Measurements from ENCODE around the gene POC1A.

POC1A gene

DNA sequence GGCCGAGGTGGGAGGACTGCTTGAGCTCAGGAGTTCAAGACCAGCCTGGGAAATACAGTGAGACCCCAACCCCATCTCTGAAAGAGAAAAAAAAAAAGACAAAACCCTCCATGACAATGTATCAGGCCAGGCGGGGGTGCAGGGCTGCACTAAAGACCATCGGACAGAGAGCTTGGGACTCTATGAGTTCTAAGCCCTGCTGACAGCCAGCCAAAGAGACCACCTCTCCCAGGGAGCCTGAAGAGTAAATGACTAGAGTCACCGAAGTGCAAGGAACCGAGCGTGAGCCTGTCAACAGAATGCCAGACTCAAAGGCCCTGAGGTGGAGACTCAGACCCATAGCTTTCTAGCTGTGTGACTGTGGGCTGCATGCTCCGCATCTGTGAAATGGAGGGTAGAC lies 12.5 kb downstream of the POC1A start:
- TF ChIP-seq, protein P1, sequence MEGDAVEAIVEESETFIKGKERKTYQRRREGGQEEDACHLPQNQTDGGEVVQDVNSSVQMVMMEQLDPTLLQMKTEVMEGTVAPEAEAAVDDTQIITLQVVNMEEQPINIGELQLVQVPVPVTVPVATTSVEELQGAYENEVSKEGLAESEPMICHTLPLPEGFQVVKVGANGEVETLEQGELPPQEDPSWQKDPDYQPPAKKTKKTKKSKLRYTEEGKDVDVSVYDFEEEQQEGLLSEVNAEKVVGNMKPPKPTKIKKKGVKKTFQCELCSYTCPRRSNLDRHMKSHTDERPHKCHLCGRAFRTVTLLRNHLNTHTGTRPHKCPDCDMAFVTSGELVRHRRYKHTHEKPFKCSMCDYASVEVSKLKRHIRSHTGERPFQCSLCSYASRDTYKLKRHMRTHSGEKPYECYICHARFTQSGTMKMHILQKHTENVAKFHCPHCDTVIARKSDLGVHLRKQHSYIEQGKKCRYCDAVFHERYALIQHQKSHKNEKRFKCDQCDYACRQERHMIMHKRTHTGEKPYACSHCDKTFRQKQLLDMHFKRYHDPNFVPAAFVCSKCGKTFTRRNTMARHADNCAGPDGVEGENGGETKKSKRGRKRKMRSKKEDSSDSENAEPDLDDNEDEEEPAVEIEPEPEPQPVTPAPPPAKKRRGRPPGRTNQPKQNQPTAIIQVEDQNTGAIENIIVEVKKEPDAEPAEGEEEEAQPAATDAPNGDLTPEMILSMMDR (IDR thresholded peaks at IDR 0.05): no peak

DNA sequence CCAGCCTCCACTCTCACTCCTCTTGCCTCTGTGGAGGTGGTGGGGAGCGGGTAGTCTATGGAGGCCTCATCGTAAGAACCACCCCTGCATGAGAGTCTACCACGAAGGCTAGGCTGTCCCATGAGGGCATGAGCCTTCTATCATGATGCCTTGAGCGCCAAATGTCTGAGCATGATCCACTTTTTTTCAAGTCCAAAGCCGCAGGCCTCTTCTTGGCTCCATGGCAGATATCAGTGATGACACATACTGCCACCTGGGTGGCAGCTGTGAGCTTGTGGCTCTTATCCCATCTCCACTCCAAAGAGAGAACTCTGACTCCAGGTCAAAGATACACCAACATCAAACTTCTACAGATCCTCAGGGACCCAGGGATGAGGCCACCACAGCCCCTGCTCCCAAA lies 13.5 kb downstream of the POC1A start:
- TF ChIP-seq, protein P1 (IDR thresholded peaks at IDR 0.05): no peak

DNA sequence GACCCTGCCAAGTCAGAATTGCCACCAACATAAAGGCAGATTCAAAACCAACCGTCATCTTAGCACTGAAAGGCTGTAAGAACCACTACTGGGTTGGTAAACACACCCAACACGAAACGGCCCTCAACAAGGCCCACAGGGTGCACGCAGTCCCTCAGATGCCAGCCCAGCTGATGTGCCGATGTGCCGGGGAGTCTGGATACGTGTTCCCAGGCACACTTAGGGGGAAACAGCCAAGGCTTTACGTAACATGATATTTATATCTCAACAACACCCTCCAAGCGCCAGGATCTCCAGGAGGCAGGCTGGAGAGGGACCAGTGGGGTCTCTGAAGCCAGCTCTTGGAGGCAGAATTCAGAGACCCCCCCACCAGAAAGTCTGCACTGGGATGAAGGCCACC lies 14.2 kb downstream of the POC1A start:
- TF ChIP-seq, protein P1 (IDR thresholded peaks at IDR 0.05): no peak

DNA sequence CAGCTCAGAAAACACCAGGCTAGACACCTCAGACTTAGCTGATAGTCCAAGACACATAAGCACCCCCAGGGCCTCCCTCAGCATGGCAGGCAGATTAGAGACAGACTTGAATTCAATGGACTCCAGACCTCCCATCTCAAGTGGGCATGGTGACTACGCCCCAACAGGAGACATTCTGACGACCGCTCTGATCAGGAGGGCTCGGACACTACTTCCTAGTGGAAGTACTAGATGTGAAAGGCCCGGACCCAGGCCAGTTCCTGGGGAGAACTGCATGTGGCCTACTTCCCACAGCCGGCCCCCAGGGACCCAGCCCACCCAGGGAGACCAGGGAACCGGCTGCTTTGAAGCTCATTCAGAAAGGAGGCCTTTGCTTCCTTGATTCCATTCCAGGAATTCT lies 16.9 kb downstream of the POC1A start:
- TF ChIP-seq, protein P1 (IDR thresholded peaks at IDR 0.05): no peak

DNA sequence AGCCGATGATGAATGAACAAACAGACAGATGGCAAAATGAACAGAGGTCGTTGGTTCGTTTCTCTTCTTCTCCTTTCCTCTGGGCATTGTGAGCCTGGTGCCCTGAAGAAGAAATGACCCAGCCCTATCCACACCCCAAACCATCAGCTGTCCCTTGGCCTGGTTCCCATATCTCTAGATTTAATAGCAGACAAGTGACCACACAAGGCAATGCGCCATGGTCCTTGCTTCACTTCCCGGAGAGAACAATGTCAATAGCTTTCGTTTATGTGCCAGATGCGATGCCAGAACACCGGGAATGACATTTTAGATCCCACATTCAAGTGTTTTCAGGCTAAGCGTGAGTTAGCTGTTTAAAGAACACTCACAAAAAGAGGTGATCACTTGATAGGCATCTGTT lies 17.7 kb downstream of the POC1A start:
- TF ChIP-seq, protein P1 (IDR thresholded peaks at IDR 0.05): no peak

DNA sequence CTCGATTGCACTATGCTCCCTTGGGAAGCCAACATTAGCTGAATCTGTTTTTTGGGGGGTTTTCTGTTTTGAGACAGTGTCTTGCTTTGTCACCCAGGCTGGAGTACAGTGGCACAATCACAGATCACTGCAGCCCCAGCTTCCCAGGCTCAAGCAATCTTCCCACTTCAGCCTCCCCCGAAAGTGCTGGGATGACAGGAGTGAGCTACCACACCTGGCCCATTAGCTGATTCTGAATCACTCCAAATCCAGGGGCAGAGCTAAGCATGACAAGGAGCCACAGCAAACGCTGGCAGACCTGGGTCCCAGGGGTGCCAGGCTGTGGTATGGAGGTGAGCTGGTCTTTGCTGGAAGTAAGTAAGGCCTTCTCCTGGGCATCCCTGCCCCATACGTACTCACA lies 18.9 kb downstream of the POC1A start:
- TF ChIP-seq, protein P1 (IDR thresholded peaks at IDR 0.05): no peak

DNA sequence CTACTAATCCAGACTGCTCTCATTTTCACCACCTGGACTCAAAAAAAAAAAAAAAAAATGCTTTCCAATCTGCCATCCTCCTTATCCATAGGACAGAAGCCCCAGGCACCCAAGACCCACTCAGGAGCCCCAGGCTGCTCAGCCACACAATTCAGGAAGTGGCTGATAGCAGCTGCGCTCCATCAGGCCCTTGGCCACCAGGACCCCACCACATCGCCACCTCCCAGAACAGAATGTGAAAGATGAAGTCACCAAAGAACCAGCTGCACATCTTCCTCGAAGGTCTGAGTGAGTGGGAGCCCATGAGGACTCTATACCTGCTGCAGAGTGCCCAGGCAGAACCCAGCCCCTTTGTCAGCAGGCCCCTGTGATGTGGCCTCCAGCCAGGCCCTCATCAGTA lies 19.5 kb downstream of the POC1A start:
- TF ChIP-seq, protein P1 (IDR thresholded peaks at IDR 0.05): no peak

DNA sequence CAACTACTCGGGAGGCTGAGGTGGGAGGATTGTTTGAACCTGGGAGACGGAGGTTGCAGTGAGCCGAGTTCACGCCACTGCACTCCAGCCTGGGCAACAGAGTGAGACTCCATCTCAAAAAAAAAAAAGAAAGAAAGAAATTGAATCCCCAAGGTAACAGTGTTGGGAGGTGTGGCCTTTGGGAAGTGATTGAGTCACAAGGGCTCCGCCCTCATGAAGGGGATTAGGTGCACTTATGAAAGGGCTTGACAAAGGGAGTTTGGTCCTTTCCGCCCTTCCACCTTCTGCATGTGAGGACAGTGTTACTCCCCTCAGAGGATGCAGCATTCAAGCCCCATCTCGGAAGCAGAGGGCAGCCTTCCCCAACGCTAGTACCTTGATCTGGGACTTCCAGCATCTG lies 21.3 kb downstream of the POC1A start:
- TF ChIP-seq, protein P1 (IDR thresholded peaks at IDR 0.05): no peak

All from LNCAP (cell line).